ENCODE data around the gene FRMD6. TPM values are rescaled to one million over a fixed set of nuclear protein-coding genes. Genes with fewer than 3 reads are reported as not detected.

Gene FRMD6
- total RNA-seq, 4 donors from 2014 or later: 97.4 to 199 (median 134) TPM

GRCh38 chr14:51776102-51776894 is 124.6 kb downstream of the FRMD6 start:
- peak; percentile 74 to 75 for DNase-seq
- no peaks in the 10 kb centered on the region for H3K9me3 ChIP-seq
- intact Hi-C loops (cut with DNase I; ENCODE audit: low total_unique reads): loop anchor here (5.0 to 10.0 kb wide), 2 partner anchors 111 to 489 kb away; no protein-coding TSS in a partner anchor
- H3K36me3 ChIP-seq: no peaks in the 10 kb centered on the region
- peak overlapping the region in 1 of 2 donors; percentile 32 for H3K4me3 ChIP-seq
- H3K27me3 ChIP-seq: no peaks in the 10 kb centered on the region
- H3K4me1 ChIP-seq: no peaks in the 10 kb centered on the region
- peak overlapping the region; percentile 52 to 63 for H3K27ac ChIP-seq
- peak; percentile 75 to 80 (median 80) for TF ChIP-seq CTCF (IDR thresholded peaks at IDR 0.05)
- no peak for TF ChIP-seq POLR2A (IDR thresholded peaks at IDR 0.05)

- no peaks in the 10 kb centered on the region for H3K9me3 ChIP-seq
- no peaks in the 10 kb centered on the region for H3K27me3 ChIP-seq
- peak; percentile 75 to 85 for DNase-seq
- TF ChIP-seq CTCF (IDR thresholded peaks at IDR 0.05): peak; percentile 79 to 89 (median 84)
- no peak for TF ChIP-seq POLR2A (IDR thresholded peaks at IDR 0.05)
- intact Hi-C loops (cut with DNase I; ENCODE audit: low total_unique reads): no loop called here
- no peaks in the 10 kb centered on the region for H3K36me3 ChIP-seq
- no peak overlapping the region for H3K27ac ChIP-seq
- H3K4me1 ChIP-seq: no peaks in the 10 kb centered on the region
- no peak overlapping the region for H3K4me3 ChIP-seq
Observed at GRCh38 chr14:51780006-51780692, 128.4 kb downstream of the FRMD6 start.

Small RNAs within 50 kb of the gene (small RNA-seq; reads per million reads assigned to genes)
- gene OR7E159P (not detected), gene RNA5SP385 (not detected), gene RNU6-301P (not detected)

Other genes with a start within 250 kb of the FRMD6 start
- gene GNG2, start 208.7 kb downstream of the FRMD6 start, total RNA-seq: 10 to 100 TPM in 2 of 4 donors, 1 to 10 TPM in 1, under 1 TPM in 1; 0.77 to 62.1 (median 10.3) TPM

Measured in uterus (tissue), 4 donors.